GM10248 (cell line): ENCODE data around the gene TOMM22.

ENCODE experiments used
- CTCF ChIA-PET: fragments of 300-600 bp; sonication (Branson Sonifier 250); formaldehyde crosslinking; extraction: SDS; loops from one replicate; lab custom pipeline; 2021; ENCODE audit warnings: antibody characterized with exemption; lab: Yijun Ruan, JAX
- POLR2A ChIA-PET: fragments of 350-650 bp; sonication (Branson Sonifier 250); formaldehyde crosslinking; extraction: SDS; loops from one replicate; lab custom pipeline; 2020; ENCODE audit warnings: antibody characterized with exemption; lab: Yijun Ruan, JAX
- DNase-seq: peaks from one replicate; pipeline ENCODE4 v3.0.0; 2012; ENCODE audit errors: extremely low spot score
- TF ChIP-seq, protein P1 (sequence below): IDR thresholded peaks from 2 replicates; pipeline ENCODE4 v1.5.1; 2012; ENCODE audit warnings: mild to moderate bottlenecking, low read depth; ENCODE audit errors: extremely low read depth, missing control alignments, control extremely low read depth

Gene TOMM22

DNA sequence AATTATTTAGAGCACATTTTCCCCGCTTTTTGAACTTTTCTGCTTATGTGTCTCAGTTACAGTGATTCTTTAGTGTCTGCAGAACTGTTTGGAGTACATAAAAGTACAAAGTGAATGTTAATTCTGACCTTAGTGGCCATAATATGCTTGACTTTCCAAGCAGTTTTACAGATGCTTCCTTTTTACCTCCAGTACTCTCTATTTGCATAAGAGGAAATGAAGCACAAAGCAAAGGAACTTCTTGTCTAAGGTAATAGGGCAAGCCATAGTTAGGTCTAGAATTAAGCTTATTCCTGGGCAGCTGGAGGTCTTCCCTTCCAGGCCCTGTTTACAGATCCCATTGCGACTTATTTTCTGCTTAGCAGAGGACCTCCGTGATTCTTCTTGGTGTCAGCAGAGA, 27.5 kb downstream of the TOMM22 start:
- CTCF ChIA-PET, result interaction anchor here (1.3 to 1.4 kb wide), 3 partner anchors 16 to 60 kb away, joined by 4 to 6 read pairs (median 5); partner anchors contain the start of gene TOMM22
- POLR2A ChIA-PET, result interaction anchor here (0.6 kb wide), 1 partner anchor 519 kb away, joined by 4 read pairs; no protein-coding TSS in a partner anchor

DNA sequence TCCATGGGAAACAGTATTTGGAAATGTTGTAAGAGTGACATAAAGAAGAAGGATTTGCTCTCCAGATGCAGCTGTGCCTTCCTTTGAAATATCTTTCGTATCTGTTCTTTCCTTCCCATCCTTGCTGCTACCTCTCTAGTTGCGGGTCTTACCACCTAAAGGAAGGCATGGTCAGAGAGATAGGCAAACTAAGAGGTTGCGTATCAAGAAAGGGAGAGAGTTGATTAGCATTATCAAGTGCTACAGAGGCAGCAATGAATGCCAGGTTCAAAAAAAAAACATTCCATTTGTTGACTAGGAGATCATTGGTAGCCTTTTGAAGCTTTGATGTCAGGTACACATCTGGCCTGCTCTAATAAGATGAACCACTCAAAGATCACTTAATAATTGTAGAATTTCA, 28.6 kb downstream of the TOMM22 start:
- DNase-seq, result no peak
- TF ChIP-seq, protein P1, sequence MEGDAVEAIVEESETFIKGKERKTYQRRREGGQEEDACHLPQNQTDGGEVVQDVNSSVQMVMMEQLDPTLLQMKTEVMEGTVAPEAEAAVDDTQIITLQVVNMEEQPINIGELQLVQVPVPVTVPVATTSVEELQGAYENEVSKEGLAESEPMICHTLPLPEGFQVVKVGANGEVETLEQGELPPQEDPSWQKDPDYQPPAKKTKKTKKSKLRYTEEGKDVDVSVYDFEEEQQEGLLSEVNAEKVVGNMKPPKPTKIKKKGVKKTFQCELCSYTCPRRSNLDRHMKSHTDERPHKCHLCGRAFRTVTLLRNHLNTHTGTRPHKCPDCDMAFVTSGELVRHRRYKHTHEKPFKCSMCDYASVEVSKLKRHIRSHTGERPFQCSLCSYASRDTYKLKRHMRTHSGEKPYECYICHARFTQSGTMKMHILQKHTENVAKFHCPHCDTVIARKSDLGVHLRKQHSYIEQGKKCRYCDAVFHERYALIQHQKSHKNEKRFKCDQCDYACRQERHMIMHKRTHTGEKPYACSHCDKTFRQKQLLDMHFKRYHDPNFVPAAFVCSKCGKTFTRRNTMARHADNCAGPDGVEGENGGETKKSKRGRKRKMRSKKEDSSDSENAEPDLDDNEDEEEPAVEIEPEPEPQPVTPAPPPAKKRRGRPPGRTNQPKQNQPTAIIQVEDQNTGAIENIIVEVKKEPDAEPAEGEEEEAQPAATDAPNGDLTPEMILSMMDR, result no peak
- POLR2A ChIA-PET, result no interaction called here
- CTCF ChIA-PET, result interaction anchor here (1.4 kb wide), 2 partner anchors 29 to 58 kb away, joined by 4 to 6 read pairs; partner anchors contain the start of gene TOMM22

More for the DNA sequence above, 27.5 kb downstream of the TOMM22 start:
- no peak for DNase-seq
- TF ChIP-seq, protein P1, result no peak

DNA sequence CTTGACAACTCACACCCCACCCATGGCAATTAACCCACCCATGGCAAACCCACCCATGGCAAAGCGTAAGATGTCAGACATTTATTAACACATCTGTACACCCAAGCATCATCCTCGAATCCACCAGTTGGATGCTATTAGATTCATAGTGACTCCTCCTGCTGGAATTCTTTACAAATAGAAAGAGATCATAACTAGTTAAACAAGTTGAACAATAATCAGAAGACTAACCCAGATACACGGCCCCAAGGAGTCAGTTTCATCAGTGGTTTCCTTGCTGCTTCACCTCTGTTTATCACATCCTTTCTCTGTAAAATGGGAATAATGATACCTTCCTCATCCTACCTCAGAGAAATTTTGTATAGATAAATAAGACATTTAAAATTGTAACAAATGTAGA, 29.1 kb downstream of the TOMM22 start:
- CTCF ChIA-PET, result interaction anchor here (1.4 kb wide), 1 partner anchor 58 kb away, joined by 4 read pairs; no protein-coding TSS in a partner anchor
- TF ChIP-seq, protein P1, result no peak
- POLR2A ChIA-PET, result no interaction called here
- no peak for DNase-seq

DNA sequence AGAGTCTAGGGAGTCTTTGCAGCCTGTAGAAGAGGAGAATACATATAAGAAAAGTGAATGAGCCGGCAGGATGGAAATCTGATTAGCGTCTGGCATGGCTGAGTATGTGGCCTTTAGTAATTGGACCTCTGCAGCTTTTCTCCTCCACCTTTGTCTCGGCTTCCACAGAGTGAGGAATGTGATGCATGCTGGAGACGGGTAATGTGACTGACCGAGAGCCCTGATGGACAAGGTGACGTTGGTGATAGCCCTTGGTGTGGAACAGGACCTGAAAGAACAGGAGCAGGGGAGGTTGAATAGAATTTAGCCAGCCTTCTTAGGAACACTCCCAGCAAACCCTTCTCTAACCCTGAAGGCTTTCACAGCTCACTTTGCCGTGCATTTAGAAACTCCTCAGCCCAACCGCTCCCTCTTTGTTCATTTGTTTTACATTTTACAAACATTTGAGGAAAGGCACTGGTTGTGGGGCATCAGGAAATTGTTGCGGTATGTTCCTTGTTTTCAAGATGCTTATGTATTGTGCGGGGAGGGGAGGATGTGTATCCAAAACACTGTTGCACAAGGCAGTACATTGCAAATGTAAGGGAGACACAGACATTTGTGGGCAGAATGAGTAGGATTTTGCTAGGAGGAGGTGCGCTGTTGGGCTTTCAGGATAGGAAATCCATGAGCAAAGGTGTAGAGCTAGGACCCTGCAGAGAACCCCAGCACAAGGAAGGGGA, 30.9 kb downstream of the TOMM22 start:
- no peak for DNase-seq
- ChIA-PET CTCF (interaction anchor here (1.4 to 4.9 kb wide), 3 partner anchors 12 to 21 kb away, joined by 5 to 18 read pairs (median 8); no protein-coding TSS in a partner anchor), POLR2A (no interaction called here)
- TF ChIP-seq, protein P1, result no peak

DNA sequence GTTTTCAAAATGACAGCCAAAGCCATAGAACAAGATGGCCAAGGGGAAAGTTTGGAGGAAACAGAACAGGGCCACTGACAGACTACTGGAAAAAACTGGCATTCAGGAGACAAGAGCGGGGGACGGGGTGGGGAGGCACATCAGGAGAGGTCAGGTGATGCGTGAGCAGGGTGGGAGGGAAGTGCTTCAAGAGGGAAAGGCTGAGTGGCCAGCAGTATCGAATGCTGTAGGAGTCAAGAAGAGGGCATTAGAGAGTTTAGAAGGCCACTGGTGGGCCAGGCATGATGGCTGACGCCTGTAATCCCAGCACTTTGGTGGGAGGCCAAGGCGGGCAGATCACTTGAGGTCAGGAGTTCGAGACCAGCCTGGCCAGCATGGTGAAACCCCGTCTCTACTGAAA, 32.2 kb downstream of the TOMM22 start:
- ChIA-PET POLR2A (interaction anchor here (0.5 to 1.1 kb wide), 3 partner anchors 16 to 30 kb away, joined by 3 to 6 read pairs (median 4); no protein-coding TSS in a partner anchor), CTCF (interaction anchor here (2.2 to 4.9 kb wide), 2 partner anchors 11 to 19 kb away, joined by 11 to 18 read pairs; no protein-coding TSS in a partner anchor)
- DNase-seq, result no peak
- TF ChIP-seq, protein P1, result no peak

DNA sequence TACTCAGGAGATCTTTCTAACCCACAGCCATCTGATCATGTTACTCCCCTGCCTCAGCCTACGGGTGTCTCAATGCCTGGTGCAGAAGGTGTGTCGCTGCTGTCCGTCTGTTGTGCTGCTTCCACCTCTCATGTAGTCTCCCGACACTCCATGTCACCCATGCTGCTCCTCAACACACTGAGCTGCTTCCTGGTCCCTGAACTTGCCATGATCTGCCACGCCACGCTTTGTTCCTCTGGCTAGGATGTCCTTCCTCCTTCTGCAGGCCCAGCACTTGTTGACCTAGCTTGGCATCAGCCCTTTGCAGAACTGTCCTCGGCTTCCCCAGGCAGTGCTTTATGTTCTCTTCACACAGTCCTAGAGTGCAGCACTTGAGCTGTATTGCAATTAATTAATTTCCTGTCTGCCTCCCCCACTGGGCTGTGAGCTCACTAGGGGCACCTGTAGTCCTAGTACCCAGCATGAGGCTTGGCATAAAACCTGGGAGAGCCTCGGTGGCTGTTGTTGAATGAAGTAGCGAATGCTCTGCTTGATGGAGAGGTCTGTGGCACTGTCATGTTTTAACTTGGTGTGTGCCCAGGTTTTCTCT, 33.5 kb downstream of the TOMM22 start:
- POLR2A ChIA-PET, result interaction anchor here (0.6 to 1.0 kb wide), 2 partner anchors 8 to 21 kb away, joined by 3 read pairs; no protein-coding TSS in a partner anchor
- TF ChIP-seq, protein P1, result no peak
- DNase-seq, result no peak
- CTCF ChIA-PET, result interaction anchor here (1.5 to 4.9 kb wide), 3 partner anchors 8 to 18 kb away, joined by 5 to 18 read pairs (median 11); no protein-coding TSS in a partner anchor
